HuH-7 (cell line): ENCODE results near the gene ZSCAN30.
A peak's percentile ranks its signal among the peaks of the same experiment; 100 is the strongest.

Experiments
- DNase-seq: peaks from one replicate; pipeline ENCODE4 v3.0.0; 2011; ENCODE audit warnings: low spot score

The ZSCAN30 gene

GRCh38 chr18:35278969-35279368 lies 11.1 kb downstream of the ZSCAN30 start:
- DNase-seq, result no peak

GRCh38 chr18:35278085-35278484 lies 11.9 kb downstream of the ZSCAN30 start:
- DNase-seq, result no peak

DNA sequence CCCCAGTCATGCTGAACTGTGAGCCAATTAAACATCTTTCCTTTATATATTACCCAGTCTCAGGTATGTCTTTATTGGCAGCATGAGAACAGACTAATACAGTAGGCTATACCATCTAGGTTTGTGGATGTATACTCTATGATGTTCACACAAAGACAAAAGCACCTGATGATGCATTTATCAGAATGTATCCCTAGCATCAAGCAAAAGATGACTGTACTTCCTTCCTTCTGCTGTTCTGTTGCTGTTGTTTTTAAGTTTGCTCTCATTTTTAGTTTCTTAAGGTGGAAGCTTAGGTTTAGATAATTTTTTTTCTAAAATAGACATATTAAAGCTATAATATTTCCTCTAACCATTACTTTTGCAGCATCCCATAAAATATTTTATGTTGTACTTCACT lies 12.4 kb downstream of the ZSCAN30 start:
- DNase-seq, result no peak

DNA sequence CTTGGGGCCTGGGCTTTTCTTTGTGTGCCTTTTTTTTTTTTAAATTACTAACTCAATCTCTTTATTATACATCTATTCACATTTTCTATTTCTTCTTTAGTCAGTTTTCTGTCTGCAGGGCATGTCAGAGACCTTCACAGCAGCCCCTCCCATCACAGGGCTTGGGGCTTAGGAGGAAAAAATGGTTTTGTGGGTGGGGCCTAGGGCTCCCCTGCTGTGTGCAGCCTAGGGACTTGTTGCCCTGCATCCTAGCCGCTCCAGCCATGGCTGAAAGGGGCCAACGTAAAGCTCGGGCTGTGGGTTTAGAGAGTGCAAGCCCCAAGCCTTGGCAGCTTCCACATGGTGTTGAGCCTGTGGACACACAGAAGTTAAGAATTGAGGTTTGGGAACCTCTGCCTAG lies 13.8 kb downstream of the ZSCAN30 start:
- DNase-seq, result no peak

GRCh38 chr18:35271656-35272055 lies 18.4 kb downstream of the ZSCAN30 start:
- no peak for DNase-seq

- DNase-seq, result no peak
Measured at GRCh38 chr18:35268821-35269220, 21.2 kb downstream of the ZSCAN30 start.

DNA sequence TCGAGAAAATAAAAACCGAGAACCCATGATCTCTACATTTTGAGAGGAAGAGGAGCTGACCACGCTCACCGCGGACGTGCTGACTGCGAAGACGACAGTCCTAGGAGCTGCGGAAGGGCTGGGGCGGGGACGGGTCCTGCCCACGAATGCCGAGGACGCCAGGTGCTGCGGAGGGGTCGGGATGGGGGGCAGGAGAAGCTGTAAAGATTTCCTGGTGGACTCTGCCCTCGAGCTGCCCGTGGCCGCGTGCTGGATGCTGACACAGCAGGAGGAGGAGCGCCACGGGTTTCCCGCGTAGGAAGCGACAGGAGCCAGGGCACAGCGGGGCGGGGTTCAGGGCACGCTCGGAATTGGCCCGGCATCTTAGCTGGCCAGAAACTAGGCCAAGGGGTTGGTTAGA lies 22.2 kb downstream of the ZSCAN30 start:
- DNase-seq, result no peak

DNA sequence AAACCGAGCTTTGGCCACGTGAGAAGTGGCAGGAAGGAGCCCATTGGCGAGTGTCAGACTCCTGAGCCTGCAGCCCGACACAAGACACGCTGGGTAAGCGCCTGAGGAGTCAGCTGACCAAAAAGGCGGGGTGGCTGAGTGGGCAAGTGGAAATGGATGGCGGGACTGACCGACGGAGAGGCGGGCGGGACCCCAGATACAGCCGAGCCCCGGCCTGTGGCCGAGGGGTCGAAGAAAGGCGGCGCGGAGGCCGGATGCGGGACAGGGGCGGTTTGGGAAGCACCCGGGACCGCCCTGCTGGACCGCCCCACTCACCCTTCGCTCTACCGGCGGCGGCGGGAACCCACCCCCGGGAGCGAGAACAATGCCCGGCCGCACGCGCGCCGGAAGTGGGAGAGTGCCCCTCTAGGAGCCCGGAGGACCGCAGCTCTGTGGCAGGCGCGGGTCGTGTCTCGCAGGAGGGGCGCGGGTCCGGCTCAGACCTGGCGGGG lies 22.8 kb downstream of the ZSCAN30 start:
- DNase-seq, result no peak

- DNase-seq, result no peak
Measured at GRCh38 chr18:35264409-35264808, 25.6 kb downstream of the ZSCAN30 start.

DNA sequence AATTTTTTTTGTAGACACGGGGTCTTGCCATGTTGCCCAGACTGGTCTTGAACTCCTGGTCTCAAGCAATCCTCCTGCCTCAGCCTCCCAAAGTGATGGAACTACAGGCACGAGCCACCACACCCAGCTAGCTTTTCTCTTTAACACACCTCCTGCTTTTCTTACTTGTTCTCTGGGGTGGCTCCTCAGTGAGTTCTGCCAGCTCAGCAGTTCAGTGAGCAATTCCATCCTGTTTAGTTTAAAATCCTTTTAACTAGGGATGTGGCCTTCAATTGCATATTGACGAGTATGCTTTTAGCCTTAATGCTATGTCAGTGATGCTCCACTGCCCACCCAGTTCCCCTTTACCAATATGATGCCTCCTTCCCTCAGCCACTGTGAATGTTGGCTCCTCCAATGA lies 33.1 kb downstream of the ZSCAN30 start:
- DNase-seq, result no peak

GRCh38 chr18:35253655-35254287 lies 36.3 kb downstream of the ZSCAN30 start:
- no peak for DNase-seq

DNA sequence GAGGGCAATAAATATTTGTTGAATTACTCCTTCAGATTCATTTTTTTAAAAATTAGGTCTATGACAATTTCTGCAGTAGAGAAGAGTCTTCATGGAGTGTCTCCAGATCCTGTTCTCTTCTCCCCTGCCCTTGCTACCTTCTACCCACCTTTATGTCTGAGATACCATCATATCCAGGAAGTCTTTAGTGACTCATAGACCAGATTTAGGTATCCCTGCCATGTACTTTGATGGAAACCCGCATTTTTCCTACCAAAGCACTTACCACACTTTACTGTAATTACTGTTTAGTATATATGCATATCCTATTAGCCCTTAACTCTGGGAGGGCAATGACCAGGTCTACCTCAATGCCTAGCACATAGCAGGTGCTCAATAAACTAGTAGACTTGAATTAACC lies 37.6 kb downstream of the ZSCAN30 start:
- no peak for DNase-seq

GRCh38 chr18:35248429-35248828 lies 41.6 kb downstream of the ZSCAN30 start:
- DNase-seq, result no peak

DNA sequence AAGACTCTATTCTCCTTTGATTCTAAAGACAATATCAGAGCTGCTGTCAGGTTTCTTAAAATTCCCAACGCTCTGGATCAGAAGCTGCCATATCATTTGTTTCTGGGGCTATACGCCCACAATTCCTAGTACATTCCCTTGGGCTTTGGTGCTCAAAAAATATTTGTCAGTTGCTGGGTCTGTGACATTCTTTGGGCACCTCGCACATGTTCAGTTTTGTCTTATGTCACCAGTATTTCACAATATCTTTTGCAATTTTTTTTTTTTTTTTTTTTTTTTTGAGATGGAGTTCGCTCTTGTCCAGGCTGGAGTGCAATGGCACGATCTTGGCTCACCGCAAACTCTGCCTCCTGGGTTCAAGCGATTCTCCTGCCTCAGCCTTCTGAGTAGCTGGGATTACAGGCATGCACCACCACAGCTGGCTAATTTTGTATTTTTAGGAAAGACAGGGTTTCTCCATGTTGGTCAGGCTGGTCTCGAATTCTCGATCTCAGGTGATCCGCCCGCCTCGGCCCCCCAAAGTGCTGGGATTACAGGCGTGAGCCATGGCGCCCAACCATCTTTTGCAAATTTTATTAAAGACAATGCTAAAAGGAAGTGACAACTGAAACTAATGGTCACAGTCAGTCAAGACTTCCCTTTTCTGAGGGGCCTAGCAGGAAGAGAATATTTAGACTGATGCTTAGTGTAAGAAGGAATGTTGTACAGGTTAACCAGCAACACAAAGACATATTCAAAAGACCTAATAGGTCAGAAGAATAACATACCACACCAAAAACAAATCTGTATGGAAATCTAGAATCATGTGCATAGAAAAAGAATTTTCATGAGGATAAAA lies 42.4 kb downstream of the ZSCAN30 start:
- no peak for DNase-seq

DNA sequence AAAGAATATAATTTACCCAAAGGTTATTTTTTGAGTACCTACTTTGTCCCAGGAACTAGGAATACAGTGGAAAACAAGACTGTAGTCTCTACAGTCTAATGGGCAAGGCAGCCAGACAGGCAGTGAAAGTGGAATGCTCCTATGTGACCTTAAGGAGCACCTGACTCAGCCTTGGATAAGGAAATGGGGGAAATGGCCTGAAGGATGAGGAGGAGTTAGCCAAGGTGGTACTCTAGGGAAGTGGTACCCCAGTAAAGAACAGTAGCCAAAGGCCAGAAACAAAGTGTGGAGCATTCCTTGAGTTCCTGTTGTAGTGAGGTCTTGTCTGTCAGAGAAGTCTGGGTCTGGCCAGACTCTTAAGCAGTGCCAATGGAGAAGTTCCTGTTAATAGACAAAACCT lies 43.2 kb downstream of the ZSCAN30 start:
- no peak for DNase-seq

DNA sequence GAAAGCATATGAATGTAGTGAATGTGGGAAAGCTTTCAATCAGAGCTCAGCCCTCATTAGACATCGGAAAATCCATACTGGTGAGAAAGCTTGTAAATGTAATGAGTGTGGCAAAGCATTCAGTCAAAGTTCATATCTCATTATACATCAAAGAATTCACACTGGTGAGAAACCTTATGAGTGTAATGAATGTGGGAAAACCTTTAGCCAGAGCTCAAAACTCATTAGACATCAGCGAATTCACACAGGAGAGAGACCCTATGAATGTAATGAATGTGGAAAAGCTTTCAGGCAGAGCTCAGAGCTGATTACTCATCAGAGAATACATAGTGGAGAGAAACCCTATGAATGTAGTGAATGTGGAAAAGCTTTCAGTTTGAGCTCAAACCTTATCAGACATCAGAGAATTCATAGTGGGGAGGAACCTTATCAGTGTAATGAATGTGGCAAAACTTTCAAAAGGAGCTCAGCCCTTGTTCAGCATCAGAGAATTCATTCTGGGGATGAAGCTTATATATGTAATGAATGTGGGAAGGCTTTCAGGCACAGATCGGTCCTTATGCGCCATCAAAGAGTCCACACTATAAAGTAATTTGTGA lies 44.2 kb downstream of the ZSCAN30 start:
- no peak for DNase-seq

DNA sequence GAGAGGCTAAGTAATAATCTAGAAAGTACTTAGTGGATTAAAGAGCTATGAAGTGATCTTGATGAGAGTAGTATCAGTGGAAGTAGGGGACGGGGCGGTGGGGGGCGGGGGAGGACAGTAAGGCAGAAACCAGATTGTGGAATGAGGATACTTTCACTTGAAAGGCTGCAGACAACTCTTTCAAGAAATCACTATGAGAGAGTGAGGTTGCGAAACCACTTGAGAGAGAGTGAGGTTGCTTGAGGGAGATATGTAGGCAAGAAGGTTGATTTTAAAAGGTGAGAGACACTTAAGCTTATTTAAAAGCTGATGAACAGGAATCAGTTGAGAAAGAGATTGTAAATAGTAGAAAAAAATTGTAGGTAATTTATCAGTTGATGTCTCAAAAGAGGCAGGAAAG lies 45.4 kb downstream of the ZSCAN30 start:
- no peak for DNase-seq

GRCh38 chr18:35242426-35242825 lies 47.6 kb downstream of the ZSCAN30 start:
- DNase-seq, result no peak

DNA sequence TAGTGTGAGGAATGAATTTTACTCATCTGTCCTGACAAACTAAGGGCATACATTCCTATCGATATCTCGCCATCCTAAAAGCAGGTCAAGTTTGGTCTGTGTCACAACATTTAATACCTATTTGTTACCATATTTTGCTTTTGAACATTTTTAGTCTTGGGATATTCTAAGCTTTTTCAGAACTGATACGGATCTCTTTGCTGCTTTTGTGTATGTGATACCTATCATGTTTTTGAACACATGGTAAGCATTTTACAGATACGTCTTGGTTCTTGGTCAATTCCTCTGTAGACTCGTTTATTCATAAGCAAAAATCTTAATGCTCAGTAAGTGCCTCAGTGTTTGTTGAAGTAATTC lies 48.6 kb downstream of the ZSCAN30 start:
- no peak for DNase-seq

DNA sequence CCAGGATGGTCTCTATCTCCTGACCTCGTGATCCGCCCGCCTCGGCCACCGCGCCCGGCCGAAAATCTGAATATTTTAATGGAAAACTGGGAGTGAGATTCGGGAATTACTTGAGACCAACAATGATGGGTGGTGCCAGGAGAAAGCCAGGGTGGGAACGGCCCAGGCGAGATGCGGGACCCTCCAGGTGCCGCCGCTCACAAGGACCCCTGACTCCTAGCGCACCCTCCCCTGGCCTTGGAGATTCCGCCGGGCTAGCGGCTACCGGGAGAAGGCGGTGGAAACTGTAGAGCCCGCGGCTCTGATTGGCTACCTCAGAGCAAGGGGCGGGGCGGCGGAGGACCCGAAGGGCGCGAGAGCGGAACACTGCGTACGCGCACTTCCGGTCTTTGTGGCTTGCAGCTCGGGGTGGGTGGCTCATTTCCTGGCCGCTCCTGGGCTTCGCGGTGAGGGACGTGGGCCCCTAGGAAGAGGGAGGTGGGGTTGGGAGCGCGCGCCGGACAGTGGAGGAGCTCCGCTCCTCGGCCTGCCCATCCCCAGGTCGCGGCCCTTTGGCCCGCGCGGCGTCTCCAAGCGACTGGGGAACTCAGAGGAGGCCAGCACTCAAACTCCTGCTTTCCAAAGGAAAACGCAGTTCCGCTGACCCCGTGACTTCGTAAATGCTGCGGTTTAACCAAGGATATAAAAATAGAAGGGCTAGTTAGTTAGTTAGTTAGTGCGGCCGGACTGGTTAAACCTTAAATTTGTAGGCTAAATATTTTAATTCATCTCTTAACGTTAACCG lies 49.2 kb downstream of the ZSCAN30 start, which contains the start of gene ZNF397:
Gene ZNF397, plus strand, starts transcription at position 371 of the 784 bp plus-strand sequence. CDS start 1,437 bp downstream, outside the sequence.
- peak; percentile 78 for DNase-seq

DNA sequence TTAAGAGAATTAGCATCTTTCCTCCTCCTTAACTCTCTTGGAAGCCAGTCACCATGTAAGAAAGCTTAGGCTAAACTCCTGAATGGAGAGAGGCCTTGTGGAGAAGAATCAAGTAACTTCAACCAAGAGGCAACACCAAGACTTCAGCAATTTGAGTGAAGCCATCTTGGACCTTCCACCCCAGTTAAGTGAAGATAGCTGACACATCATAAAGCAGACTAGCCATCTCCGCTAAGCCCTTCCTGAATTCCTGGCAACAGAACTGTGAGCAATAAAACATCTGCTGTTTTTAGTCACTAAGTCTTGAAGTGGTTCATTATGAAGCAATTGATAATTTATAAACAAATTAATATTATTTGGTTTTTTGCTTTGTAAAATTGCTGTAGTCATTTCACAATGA lies 50.7 kb downstream of the ZSCAN30 start:
- no peak for DNase-seq
